AG09319 (cell line): ENCODE measurements around the gene PSPH.

Experiments
- DNase-seq: peaks from one replicate; pipeline ENCODE4 v3.0.0-alpha.2; 2010; ENCODE audit warnings: low read depth; ENCODE audit errors: extremely low read depth
- CTCF ChIP-seq: IDR thresholded peaks from 2 replicates; pipeline ENCODE4 v1.5.1; 2011; ENCODE audit warnings: low read depth, mild to moderate bottlenecking, inconsistent platforms, low read length, moderate library complexity

PSPH gene

GRCh38 chr7:56007891-56008290 lies 43.4 kb downstream of the PSPH start:
- no peak for DNase-seq
- TF ChIP-seq CTCF: no peak

DNA sequence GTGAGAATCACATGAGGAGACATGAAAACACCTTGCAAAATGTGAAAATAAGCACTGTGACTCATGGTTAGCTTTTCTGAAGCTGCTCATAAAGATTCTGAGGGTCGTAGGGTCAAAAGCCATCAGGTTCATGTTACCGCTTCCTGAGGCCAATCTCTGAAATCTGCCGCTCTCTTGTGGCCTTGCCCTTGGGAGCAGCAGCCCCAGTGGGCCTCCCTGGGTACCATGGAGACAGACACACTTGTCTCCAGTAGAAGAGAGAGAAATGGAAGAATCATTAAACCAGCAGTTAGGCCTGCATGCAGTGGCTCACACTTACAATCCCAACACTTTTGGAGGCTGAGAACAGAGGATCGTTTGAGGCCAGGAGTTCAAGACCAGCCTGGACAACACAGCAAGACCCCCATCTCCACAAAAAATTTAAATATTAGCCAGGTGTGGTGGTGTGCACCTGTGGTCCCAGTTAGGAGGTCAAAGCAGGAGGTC lies 44.0 kb downstream of the PSPH start:
- no peak for DNase-seq
- TF ChIP-seq CTCF: no peak

DNA sequence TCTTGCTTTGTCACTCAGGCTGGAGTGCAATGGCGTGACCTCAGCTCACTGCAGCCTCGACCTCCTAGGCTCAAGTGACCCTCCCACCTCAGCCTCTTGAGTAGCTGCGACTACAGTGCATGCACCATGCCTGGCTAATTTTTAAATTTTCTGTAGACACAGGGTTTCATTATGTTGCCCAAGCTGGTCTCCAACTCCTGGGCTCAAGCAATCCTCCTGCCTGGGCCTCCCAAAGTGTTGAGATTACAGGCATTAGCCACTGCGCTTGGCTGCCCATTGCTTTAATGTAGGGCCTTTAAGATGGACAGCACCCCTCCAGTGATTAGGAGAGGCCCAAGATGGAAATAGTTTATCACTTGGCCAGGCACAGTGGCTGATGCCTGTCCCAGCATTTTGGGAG lies 47.5 kb downstream of the PSPH start:
- DNase-seq: no peak
- TF ChIP-seq CTCF: no peak

GRCh38 chr7:55996856-55997500 lies 54.3 kb downstream of the PSPH start:
- TF ChIP-seq CTCF: no peak
- no peak for DNase-seq

- no peak for TF ChIP-seq CTCF
- DNase-seq: no peak
Observed at GRCh38 chr7:55992346-55992745, 58.9 kb downstream of the PSPH start.

DNA sequence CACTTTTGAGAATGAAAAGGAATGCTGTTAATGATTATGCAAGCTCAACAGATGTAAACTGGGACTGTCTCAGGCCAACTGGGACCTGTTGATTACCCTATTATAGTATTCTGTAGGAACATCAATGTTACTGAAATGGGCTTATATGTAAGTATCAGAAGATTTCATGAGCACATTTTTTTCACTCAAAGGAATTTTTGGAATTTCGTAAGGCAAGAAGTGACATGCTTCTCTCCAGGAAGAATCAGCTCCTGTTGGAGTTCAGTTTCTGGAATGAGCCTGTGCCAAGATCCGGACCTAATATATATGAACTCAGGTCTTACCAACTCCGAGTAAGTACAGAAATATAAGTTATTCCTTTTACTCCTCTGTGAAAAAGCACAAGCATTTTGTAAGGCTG lies 67.7 kb downstream of the PSPH start:
- no peak for DNase-seq
- no peak for TF ChIP-seq CTCF

GRCh38 chr7:55980266-55980665 lies 71.0 kb downstream of the PSPH start:
- no peak for DNase-seq
- TF ChIP-seq CTCF: no peak
